ENCODE data around the gene PIN1. TPM values are rescaled to one million over a fixed set of nuclear protein-coding genes. Genes with fewer than 3 reads are reported as not detected.

PIN1 gene
- total RNA-seq, 1 donor from 2014 or later, result 109 TPM

GRCh38 chr19:9847087-9847671 is 12.1 kb downstream of the PIN1 start:
- peak overlapping the region; percentile 38 for H3K27ac Mint-ChIP-seq (ENCODE audit: unreplicated experiment)
- H3K9me3 ChIP-seq (ENCODE audit: insufficient read depth, low read depth, low read length), result no peaks in the 10 kb centered on the region
- no peaks in the 10 kb centered on the region for H3K27me3 Mint-ChIP-seq (ENCODE audit: low read depth, unreplicated experiment)
- peak; percentile 95 for FAIRE-seq
- peaks cover 55% of the 10 kb centered on the region for H4K20me1 ChIP-seq (ENCODE audit: insufficient read depth, low read length)
- no peak overlapping the region for H3K4me3 ChIP-seq (ENCODE audit: insufficient read depth, low read depth, low read length)
- H3K27me3 ChIP-seq (ENCODE audit: insufficient read depth, low read length), result no peaks in the 10 kb centered on the region
- peaks cover 10% of the 10 kb centered on the region for H3K4me1 ChIP-seq (ENCODE audit: insufficient read depth, low read length)
- peaks cover 28% of the 10 kb centered on the region for H3K36me3 Mint-ChIP-seq (ENCODE audit: low read depth, unreplicated experiment)
- peak overlapping the region; percentile 5 for H2AFZ ChIP-seq (ENCODE audit: low read depth, low read length)
- H3K9ac ChIP-seq (ENCODE audit: low read length), result peak overlapping the region; percentile 41
- H3K79me2 ChIP-seq (ENCODE audit: insufficient read depth, low read length), result peaks cover 9% of the 10 kb centered on the region
- TF ChIP-seq, protein P1, sequence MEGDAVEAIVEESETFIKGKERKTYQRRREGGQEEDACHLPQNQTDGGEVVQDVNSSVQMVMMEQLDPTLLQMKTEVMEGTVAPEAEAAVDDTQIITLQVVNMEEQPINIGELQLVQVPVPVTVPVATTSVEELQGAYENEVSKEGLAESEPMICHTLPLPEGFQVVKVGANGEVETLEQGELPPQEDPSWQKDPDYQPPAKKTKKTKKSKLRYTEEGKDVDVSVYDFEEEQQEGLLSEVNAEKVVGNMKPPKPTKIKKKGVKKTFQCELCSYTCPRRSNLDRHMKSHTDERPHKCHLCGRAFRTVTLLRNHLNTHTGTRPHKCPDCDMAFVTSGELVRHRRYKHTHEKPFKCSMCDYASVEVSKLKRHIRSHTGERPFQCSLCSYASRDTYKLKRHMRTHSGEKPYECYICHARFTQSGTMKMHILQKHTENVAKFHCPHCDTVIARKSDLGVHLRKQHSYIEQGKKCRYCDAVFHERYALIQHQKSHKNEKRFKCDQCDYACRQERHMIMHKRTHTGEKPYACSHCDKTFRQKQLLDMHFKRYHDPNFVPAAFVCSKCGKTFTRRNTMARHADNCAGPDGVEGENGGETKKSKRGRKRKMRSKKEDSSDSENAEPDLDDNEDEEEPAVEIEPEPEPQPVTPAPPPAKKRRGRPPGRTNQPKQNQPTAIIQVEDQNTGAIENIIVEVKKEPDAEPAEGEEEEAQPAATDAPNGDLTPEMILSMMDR (IDR thresholded peaks at IDR 0.05; ENCODE audit: insufficient read depth, low read depth, low read length), result peak; percentile 74
- TF ChIP-seq EZH2 (IDR thresholded peaks at IDR 0.05; ENCODE audit: insufficient read depth, low read length), result no peak
- peak; percentile 90 for DNase-seq (ENCODE audit: low read depth)
- H3K9me3 Mint-ChIP-seq (ENCODE audit: unreplicated experiment), result no peaks in the 10 kb centered on the region
- H3K4me1 Mint-ChIP-seq (ENCODE audit: low read depth, unreplicated experiment), result peaks cover 20% of the 10 kb centered on the region
- H3K4me2 ChIP-seq (ENCODE audit: low read length), result no peak overlapping the region
- no peak overlapping the region for H3K4me3 Mint-ChIP-seq (ENCODE audit: unreplicated experiment)
- H3K27ac ChIP-seq (ENCODE audit: low read depth, low read length), result peak overlapping the region; percentile 55
- H3K36me3 ChIP-seq (ENCODE audit: insufficient read depth, low read length), result peaks cover 14% of the 10 kb centered on the region

DNA sequence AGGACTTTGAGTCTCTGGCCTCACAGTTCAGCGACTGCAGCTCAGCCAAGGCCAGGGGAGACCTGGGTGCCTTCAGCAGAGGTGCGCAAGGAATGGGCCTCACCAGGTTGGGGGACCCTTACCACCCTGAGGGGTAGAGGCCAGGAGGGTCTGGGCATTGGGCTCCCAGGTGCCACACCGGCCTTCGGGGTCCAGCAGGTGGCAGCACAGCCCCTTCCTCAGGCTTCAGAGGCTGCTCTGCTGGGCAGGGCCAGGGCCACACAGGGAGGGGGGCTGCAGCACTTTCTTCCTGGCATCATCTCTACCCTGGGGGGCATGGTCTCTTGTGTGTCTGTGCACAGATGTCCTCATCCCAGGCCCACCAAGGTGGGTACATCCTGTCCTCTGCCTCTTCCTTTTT is 12.9 kb downstream of the PIN1 start:
- Mint-ChIP-seq H3K9me3 (ENCODE audit: unreplicated experiment) (no peaks in the 10 kb centered on the region), H3K4me1 (ENCODE audit: low read depth, unreplicated experiment) (peaks cover 26% of the 10 kb centered on the region), H3K4me3 (ENCODE audit: unreplicated experiment) (no peak overlapping the region), H3K27me3 (ENCODE audit: low read depth, unreplicated experiment) (no peaks in the 10 kb centered on the region), H3K27ac (ENCODE audit: unreplicated experiment) (no peak overlapping the region), H3K36me3 (ENCODE audit: low read depth, unreplicated experiment) (peaks cover 24% of the 10 kb centered on the region)
- Histone ChIP-seq H3K36me3 (ENCODE audit: insufficient read depth, low read length) (peaks cover 9% of the 10 kb centered on the region), H3K9me3 (ENCODE audit: insufficient read depth, low read depth, low read length) (no peaks in the 10 kb centered on the region), H3K9ac (ENCODE audit: low read length) (no peak overlapping the region), H3K4me2 (ENCODE audit: low read length) (no peak overlapping the region), H2AFZ (ENCODE audit: low read depth, low read length) (no peak overlapping the region), H3K27ac (ENCODE audit: low read depth, low read length) (no peak overlapping the region), H3K4me1 (ENCODE audit: insufficient read depth, low read length) (peaks cover 14% of the 10 kb centered on the region), H3K27me3 (ENCODE audit: insufficient read depth, low read length) (no peaks in the 10 kb centered on the region), H4K20me1 (ENCODE audit: insufficient read depth, low read length) (peaks cover 55% of the 10 kb centered on the region), H3K4me3 (ENCODE audit: insufficient read depth, low read depth, low read length) (no peak overlapping the region), H3K79me2 (ENCODE audit: insufficient read depth, low read length) (peaks cover 9% of the 10 kb centered on the region)
- no peak for FAIRE-seq
- DNase-seq (ENCODE audit: low read depth), result no peak
- TF ChIP-seq EZH2 (IDR thresholded peaks at IDR 0.05; ENCODE audit: insufficient read depth, low read length), result no peak
- TF ChIP-seq, protein P1 (IDR thresholded peaks at IDR 0.05; ENCODE audit: insufficient read depth, low read depth, low read length), result peak; percentile 9

DNA sequence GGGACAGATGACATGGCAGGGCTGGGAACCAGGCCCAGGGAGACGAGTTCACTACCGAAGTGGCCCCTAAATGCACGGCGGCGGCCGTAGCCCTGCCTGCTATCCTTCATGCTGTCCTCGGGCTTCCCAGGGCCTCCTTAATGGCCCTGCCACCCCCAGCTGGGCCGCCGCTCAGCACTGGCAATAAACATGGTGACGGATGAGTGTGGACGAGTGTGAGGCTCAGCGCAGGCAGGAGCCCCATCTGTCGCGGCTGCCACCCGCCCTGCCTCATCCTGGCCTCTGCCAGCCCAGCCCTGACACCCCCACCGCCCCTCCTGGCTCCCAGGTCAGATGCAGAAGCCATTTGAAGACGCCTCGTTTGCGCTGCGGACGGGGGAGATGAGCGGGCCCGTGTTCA is 13.6 kb downstream of the PIN1 start:
- Histone ChIP-seq H3K9ac (ENCODE audit: low read length) (no peak overlapping the region), H3K36me3 (ENCODE audit: insufficient read depth, low read length) (peaks cover 5% of the 10 kb centered on the region), H4K20me1 (ENCODE audit: insufficient read depth, low read length) (peaks cover 50% of the 10 kb centered on the region), H2AFZ (ENCODE audit: low read depth, low read length) (no peak overlapping the region), H3K27ac (ENCODE audit: low read depth, low read length) (no peak overlapping the region), H3K9me3 (ENCODE audit: insufficient read depth, low read depth, low read length) (no peaks in the 10 kb centered on the region), H3K27me3 (ENCODE audit: insufficient read depth, low read length) (no peaks in the 10 kb centered on the region), H3K79me2 (ENCODE audit: insufficient read depth, low read length) (peaks cover 9% of the 10 kb centered on the region), H3K4me1 (ENCODE audit: insufficient read depth, low read length) (peaks cover 17% of the 10 kb centered on the region), H3K4me3 (ENCODE audit: insufficient read depth, low read depth, low read length) (no peak overlapping the region), H3K4me2 (ENCODE audit: low read length) (no peak overlapping the region)
- no peak overlapping the region for H3K4me3 Mint-ChIP-seq (ENCODE audit: unreplicated experiment)
- peaks cover 32% of the 10 kb centered on the region for H3K4me1 Mint-ChIP-seq (ENCODE audit: low read depth, unreplicated experiment)
- no peak overlapping the region for H3K27ac Mint-ChIP-seq (ENCODE audit: unreplicated experiment)
- peaks cover under 1% of the 10 kb centered on the region for H3K9me3 Mint-ChIP-seq (ENCODE audit: unreplicated experiment)
- peaks cover 24% of the 10 kb centered on the region for H3K36me3 Mint-ChIP-seq (ENCODE audit: low read depth, unreplicated experiment)
- DNase-seq (ENCODE audit: low read depth), result no peak
- FAIRE-seq, result no peak
- no peak for TF ChIP-seq EZH2 (IDR thresholded peaks at IDR 0.05; ENCODE audit: insufficient read depth, low read length)
- TF ChIP-seq, protein P1 (IDR thresholded peaks at IDR 0.05; ENCODE audit: insufficient read depth, low read depth, low read length), result no peak
- no peaks in the 10 kb centered on the region for H3K27me3 Mint-ChIP-seq (ENCODE audit: low read depth, unreplicated experiment)
